ENCODE results near the gene MEIOB.
"Not testable (repeated sequence)": the region's sequence is repeated elsewhere in the genome, so short reads cannot be mapped to it uniquely, and the experiment has no call there.

The MEIOB gene, protein sequence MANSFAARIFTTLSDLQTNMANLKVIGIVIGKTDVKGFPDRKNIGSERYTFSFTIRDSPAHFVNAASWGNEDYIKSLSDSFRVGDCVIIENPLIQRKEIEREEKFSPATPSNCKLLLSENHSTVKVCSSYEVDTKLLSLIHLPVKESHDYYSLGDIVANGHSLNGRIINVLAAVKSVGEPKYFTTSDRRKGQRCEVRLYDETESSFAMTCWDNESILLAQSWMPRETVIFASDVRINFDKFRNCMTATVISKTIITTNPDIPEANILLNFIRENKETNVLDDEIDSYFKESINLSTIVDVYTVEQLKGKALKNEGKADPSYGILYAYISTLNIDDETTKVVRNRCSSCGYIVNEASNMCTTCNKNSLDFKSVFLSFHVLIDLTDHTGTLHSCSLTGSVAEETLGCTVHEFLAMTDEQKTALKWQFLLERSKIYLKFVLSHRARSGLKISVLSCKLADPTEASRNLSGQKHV

DNA sequence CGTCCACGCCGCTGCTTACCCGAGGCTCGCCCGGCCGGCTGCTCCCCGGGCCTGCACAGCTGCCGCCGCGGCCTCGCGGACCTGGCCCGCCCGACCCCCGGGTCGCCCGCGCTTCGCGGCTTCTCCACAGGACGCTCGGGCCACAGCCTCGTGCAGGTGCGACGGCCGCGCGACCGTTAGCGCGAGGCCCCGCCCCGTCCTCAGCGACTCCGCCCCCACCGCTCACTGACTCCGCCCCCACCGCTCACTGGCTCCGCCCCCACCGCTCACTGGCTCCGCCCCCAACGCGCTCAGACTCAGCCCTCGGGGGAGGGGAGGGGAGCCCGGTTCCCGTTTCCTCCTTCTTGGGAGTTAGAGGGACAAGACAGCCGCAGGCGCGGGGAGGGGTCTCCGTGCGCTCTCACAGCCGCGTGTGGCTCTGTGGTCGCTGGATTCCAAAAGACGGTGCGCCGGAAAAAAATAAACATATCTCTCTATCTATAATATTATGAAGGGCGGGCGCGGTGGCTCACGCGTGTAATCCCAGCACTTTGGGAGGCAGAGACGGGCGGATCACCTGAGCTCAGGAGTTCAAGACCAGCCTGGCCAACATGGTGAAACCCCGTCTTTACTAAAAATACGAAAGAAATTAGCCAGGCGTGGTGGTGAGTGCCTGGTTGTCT, at the start of gene MEIOB:
MEIOB (minus strand) TSS at position 191 of the 662 bp plus-strand sequence. CDS start 3,989 bp downstream, outside the sequence.
- no peak for DNase-seq (ENCODE audit: low spot score)

DNA sequence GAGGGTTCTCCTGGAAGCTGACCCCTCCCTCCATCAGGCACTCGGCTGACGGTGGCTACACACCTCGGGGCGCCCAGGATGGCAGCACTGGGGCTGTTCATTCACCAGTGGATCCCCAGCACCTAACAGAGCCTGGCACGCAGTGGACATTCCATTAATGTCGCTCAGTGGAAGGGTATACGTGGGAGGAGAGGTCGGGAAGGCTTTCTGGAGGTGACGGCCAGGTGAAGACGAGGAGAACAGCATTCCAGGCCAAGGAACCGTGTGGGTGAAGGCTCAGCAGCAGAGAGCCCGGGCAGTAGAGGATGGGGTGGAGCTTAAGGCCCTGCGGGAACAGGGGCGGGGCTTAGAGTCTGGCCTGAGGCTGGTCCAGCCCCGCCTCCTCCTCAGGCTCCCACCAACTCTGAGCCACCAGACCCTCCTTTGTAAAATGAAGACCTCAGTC, 48.8 kb upstream of the MEIOB start:
- no peak for DNase-seq (ENCODE audit: low spot score)

DNA sequence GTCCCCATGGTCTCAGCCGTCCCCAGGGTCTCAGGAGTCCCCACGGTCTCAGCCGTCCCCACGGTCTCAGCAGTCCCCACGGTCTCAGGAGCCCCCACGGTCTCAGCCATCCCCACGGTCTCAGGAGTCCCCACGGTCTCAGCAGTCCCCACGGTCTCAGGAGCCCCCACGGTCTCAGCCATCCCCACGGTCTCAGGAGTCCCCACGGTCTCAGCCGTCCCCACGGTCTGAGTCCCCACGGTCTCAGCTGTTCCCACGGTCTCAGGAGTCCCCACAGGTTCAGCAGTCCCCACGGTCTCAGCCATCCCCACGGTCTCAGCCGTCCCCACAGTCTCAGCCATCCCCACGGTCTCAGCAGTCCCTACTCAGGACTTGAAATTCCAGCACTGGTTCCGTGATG, 48.2 kb upstream of the MEIOB start:
- DNase-seq (ENCODE audit: low spot score), result not testable (repeated sequence)

DNA sequence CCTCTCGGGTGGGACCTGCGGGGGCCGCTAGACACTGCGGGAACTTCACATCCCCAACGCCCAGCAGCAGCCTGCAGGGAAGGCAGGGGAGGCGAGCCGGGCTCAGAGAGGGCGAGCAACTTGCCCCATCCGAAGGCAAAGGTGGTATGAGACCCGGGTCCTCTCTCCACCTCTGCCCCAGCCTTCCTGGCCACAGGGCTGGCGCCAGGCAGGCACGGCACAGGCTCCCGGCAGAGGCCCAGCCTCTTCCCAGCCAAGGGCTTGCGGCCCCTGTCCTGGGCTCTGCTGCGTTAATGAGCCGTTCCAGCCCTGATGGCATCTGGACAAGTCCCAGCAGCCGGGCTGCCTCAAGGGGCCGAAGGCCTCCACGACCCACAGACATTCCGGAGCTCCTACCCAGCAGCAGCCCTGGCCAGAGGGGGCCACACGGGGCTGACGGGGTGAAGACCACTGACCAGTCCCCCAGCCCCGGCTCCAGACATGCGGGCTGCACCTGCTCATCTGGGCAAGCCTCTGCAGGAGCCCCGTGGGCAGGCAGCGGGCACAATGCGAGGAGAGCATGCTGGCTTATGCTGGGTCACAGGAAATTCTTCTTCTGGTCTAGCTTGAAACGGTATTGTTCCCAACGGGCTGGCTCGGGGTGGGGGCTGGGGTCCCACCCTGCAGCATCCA, 47.5 kb upstream of the MEIOB start:
- no peak for DNase-seq (ENCODE audit: low spot score)

DNA sequence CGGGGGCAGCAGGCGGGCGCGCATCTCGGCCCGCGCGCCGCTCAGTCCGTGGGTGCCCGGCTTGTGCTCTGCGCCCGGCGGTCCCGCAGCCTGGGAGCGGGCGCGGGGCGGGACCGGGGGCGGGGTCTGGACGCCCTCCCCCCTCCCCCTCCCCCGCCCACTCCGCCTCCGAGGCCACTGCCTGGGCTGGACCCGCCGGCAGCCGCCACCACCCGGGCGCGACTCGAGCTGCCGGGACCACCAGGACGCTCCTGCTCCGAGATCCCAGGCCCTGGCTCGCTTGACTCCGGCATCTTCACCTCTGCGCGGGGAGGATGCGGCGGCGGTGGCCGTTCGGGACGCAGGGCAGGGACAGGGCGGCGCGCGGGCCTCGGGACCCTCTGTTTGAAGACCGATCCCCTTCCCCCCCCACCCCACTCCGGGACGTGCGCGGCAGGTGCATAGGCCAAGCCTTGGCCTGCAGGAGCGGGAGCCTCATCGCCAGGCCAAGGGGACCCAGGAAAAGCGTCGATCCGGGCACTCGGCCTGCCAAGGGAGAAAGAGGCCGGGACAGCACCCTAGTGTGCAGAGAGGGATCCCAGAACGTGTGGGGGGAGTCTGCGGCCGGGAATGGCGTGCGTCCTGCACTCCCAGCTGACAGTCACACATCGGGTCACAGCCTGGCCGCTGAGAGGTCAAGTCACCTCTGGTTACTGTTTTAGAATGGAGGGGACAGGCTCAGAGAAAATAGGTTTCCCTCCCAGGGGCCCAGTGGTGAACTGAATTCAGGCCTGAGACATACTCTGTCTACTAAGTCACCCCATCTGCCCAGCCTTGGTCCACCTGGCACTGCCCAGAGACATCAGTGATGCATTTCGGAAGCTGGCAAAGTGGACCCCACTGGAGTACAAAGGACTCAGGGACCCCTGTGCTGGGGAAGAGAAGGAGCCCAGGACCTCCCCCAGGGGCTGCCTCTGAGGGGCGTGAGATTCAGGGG, 46.7 kb upstream of the MEIOB start, which contains the start of gene HS3ST6:
HS3ST6 (minus strand) TSS at position 65 of the 976 bp plus-strand sequence. CDS start 92 bp downstream, outside the sequence.
- no peak for DNase-seq (ENCODE audit: low spot score)

DNA sequence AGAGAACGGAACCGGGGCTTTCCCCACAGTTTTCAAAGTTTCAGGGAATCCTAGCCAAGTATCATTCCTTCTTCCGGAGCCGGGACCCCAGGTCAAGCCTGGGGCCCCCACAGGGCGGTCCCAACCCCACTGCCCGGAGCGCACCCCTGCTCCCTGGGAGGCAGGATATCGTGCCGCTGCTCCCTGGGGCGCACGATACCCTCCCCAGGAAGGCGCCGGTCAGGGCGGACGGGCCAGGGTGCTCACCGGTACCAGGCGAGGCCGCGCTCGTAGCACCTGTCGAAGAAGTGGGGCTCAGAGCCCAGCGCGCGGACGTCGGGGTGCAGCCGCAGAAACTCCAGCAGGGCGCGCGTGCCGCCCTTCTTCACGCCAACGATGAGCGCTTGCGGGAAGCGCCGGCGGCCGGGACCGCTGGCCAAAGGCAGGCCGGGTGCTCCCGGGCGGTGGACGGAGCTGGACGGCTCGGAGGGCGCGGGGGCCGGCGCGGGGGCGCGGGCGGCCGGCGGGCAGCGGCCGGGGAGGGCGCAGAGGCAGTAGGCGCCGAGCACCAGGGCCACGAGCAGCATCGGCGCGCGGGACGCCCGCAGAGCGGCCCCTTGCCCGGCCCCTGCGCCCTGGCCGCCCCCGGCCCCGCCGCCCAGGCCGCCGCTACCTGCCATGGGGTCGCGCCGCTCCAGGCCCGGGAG, 45.8 kb upstream of the MEIOB start:
- DNase-seq (ENCODE audit: low spot score), result no peak

DNA sequence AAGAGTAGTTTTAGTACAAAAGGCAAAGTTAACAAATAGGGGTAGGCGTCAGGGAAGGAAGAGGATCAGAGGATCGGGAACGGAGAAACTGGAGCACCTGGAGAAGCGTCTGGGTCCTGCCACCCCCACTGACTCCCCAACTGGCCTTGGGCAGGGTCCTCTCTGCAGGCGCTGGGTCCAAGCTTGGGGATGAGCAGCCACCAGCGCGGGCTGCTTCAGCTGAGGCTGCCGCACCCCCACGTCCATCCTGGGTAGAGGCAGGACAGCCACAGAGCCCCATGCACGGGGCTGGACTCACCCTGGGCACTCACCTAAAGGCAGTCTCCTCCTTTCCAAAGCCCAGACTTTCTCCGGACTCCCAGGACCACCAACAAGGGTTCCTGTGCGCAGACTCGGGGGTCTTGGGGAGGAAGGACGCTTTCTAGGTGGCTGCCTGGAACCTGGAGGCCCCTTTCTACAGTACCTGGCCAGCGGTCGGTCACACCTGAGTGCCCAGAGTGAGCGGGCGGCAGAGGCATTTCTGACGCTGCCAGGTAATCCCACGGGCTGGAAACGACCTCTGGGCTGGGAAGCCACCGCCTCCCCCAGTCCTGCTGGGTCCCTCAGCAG, 45.2 kb upstream of the MEIOB start:
- DNase-seq (ENCODE audit: low spot score), result no peak

DNA sequence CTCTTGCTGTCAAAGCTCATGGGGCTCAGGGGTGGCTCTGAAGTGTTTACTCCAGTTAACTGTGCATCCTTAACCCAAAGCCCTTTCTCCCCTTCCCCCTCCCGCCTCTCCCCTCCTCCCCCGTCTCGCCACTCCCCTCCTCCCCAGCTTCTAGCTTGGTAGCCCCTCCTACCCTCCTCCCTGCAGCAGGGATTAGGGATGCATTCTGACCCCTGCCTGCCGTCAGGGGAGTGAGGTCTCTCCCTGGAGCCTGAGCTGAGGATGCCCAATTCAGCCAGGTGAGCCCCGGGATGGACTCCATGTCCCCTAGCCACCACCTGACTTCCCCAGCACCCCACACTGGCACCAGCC, 44.7 kb upstream of the MEIOB start:
- no peak for DNase-seq (ENCODE audit: low spot score)

DNA sequence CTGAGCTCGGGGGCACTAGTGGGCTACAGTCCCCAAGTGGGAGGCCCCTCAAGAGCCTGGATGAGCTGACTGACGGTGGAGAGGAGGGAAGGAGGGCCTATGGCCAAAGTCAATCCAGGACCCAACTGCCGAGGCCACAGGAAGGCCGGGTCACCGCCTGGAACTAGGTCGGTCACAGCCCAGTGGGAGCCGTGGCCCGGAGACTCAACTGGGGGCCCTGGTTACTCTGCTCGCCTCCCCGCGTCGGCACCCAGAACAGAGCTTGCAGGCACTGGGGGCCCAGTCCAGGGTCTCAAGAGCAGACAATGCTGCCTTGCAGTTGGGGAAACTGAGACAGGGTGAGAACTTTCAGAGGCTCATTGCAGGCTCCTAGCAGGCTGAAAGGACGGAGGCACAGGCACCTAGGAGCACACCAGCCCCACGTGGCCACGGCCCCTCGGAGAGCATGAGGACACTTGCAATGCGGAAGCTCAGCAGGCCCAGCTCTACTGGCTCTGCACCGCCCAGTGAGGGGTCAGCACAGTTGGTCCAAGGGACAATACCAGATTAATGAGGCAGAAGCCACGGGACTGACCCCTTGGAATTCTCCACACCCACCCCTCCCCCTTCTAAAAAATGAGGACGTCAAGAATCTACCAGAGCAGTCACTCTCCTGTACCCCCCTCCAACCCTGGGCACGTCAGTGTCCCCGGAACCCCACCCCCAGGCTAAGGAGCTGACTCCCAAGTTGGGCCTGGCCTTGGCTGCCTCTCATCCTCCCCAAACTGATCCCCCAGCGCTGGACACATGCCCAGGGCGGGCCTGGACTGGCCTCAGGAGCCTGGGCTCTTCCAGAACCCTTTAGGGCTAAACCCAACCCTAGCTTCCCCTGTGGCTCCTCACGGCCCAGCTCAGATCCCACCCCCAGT, 44.0 kb upstream of the MEIOB start:
- no peak for DNase-seq (ENCODE audit: low spot score)

DNA sequence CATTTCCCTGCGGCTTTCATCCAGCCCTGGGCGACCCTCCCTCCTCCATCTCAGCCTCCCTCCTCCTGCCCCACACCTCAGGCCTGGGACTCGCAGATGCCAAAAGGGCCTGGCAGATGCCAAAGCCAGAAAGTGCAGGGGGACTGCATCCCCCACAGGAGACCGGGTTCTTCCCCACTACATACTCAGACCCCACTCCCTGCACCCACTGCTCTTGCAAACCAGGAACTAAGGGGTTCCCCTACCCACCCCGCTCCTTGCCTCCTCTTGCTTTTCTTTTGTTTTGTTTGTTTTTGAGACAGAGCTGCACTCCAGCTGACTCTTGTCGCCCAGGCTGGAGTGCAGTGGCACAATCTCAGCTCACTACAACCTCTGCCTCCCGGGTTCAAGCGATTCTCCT, 43.0 kb upstream of the MEIOB start:
- DNase-seq (ENCODE audit: low spot score), result no peak

DNA sequence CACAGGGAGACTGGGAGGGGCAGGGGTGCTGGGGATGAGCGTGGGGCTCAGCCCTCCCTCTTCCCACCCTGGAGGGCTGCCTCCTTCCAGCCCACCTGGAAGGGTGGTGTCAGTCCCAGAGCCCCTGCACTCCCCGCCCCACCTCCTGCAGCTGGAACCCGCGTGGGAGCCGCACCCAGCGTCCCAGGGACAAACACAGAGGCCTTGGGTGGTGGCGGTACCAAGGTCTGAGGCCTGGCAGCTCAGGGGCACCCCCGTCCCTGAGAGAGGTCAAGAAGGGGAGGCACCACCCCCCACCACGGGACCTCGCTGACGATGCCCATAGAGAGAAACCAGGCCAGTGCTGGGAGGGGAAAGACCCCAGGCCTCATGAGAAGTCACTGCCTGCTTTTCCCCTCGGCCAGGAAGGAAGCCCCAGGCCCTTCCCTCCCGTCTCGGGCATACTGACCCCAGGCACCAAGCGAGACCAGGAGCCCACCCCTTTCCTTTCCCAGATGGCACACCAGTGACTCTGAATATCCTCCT, 42.2 kb upstream of the MEIOB start:
- no peak for DNase-seq (ENCODE audit: low spot score)

DNA sequence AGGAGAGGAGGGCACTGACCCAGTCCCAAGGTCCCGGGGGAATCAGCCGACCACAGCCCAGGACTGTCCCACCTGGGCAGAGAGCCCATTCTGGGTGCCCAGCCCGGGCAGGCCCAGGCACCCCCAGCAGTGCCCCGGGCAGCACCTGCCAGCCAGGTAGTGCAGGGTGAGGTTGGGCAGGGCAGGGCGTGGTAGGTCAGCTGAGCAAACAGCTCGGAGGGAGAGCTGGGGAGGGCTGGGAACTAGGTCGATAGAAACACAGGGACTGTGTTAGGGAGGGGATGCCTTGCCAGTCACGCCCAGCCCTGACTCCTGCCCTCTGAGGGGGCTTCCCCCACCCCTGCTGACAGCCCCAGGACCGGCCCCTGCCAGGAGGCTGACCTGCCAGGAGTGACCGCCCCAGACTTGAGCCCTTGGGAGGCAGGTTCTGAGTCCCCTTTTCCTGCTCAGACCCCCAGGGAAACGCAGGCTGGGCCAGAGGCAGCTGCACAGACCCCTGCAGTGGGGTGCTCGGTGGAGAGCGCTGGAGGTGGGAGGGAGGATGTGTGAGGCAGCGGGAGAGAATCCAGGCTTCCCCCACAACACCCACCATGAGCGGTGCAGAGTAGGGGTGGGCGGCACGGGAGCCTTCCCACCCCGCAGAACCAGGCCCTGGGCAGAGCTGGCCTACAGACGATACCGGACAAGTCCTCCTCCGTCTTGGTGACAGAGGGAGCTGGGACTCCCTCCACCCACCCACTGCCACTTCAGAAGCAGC, 41.5 kb upstream of the MEIOB start:
- DNase-seq (ENCODE audit: low spot score), result no peak

DNA sequence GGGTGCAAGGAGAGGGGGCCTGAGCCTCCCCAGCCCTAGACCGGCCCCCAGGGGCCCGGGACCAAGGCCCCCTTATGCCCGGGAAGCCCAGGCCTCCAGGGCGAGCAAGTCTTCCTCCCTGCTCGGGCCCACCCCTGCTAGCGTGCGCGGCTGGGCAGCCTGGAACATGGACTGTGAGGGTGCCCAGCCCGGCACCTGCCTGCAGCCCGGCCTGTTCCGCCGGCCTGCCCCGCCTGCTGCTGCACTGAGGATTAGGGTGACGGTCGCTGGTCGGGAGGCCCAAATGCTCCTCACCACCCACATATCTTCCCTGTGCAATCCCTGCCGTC, 40.2 kb upstream of the MEIOB start:
- no peak for DNase-seq (ENCODE audit: low spot score)

DNA sequence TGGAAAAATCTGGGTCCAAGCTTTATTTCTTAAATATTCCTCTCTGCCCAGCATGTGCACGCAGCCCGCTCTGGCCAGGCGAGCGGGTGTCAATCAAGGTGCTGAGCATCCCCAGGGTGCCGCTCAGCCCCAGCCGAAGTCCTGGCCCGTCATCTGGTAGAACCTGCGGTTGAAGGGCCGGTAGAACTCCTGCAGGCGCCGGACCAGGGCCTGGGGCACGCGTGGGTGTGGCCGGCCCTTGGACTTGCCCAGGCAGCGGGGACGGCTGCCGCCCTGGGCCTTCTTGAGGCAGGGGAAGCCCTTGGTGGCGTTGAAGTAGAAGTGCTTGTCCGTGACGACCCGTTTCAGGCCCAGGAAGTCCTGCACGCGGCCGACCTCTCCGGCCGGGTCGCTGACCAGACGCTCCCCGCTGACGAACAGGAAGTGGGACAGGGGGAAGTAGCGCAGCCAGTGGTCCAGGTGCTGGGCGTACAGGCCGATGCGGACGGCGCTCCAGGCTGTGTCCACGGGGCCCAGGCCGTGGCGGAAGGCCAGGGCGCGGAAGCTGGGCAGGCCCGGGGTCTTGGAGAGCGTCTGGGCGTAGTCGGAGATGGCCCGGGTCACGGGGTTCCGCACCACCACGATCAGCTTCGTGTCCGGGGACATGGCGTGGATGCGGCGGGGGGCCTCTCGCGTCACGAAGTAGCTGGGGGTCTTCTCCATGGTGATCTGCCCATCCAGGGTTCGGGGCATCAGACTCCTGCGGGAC, 39.7 kb upstream of the MEIOB start:
- no peak for DNase-seq (ENCODE audit: low spot score)

DNA sequence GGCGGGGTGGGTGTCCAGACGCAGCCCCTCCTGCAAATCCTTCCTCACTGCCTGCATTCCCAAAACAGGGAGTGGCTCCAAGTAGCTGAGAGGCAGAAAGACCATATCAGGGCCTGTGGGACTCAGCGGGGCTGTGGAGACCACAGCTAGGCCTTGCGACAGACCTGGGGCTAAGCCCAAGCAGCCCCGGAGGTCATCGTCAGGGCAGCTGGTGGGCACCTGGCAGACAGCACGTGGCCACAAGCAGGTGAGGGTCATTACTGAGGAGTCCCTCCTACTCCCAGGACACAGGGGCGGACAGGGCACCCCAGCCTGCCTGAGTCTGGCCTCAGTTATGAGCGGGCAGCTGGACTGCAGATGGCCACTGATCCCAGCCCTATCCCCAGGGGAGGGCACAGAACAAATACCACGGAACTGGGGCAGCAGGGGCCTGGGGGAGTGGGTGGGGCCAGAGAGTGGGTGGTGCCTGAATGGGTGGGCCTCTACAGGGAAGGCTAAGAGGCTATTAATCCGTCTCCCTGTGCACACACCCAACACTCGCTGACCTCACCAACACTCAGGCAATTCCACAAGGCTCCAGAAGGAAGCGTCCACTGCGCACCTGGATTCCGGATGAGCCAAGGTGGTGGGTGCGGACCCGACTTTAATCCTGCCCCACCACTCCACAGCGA, 37.7 kb upstream of the MEIOB start:
- no peak for DNase-seq (ENCODE audit: low spot score)

DNA sequence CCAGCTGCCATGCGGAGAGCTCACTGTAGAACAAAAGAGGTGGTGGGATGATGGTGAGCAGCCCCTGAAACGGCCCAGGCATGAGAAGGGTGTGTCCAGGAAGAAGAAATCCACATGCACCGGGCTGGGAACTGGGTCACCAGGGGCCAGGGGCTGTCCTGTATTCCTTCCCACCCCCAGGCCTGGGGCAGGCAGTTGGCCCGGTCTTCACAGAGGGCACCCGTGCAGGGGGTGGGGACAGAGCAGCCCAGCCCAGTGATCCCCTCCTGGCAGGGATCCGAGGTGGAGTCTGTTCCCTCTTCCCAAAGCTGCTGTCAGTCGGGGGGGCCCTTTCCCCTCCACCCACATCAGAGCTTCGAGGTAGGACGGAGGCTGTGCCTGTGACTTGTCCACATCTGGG, 37.0 kb upstream of the MEIOB start:
- no peak for DNase-seq (ENCODE audit: low spot score)

DNA sequence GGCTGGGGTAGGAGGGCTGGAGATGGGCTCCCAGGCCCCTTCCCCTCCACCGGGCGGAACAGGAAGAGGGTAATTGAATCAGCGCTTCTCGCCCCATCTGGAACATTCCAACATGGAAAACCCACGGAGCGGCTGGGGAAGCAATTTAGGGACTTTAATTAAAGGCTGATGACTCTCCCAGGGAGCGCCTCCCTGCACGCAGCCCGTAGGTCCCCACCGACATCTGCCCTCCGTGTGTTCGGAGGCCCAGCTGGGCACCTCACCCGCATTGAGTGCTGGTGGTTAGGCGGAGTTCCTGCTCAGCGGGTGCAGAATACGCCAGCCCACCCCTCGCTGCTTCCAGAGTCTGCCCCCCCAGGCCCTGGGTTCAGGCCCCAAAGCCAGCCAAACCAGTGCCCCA, 36.2 kb upstream of the MEIOB start:
- DNase-seq (ENCODE audit: low spot score), result no peak

All from globus pallidus (tissue), 1 donor.